HG03039 (cell line): ENCODE data around the gene C2CD2L.
A peak's percentile ranks its signal among the peaks of the same experiment; 100 is the strongest.
"Not testable (repeated sequence)": the region's sequence is repeated elsewhere in the genome, so short reads cannot be mapped to it uniquely, and the experiment has no call there.

Experiments
- ATAC-seq: cut with Tn5 transposase; IDR thresholded peaks from one replicate; pipeline ENCODE4 v1.9.1; 2021; ENCODE audit warnings: mild to moderate bottlenecking, moderate library complexity; ENCODE audit not compliant: unreplicated experiment

The C2CD2L gene

DNA sequence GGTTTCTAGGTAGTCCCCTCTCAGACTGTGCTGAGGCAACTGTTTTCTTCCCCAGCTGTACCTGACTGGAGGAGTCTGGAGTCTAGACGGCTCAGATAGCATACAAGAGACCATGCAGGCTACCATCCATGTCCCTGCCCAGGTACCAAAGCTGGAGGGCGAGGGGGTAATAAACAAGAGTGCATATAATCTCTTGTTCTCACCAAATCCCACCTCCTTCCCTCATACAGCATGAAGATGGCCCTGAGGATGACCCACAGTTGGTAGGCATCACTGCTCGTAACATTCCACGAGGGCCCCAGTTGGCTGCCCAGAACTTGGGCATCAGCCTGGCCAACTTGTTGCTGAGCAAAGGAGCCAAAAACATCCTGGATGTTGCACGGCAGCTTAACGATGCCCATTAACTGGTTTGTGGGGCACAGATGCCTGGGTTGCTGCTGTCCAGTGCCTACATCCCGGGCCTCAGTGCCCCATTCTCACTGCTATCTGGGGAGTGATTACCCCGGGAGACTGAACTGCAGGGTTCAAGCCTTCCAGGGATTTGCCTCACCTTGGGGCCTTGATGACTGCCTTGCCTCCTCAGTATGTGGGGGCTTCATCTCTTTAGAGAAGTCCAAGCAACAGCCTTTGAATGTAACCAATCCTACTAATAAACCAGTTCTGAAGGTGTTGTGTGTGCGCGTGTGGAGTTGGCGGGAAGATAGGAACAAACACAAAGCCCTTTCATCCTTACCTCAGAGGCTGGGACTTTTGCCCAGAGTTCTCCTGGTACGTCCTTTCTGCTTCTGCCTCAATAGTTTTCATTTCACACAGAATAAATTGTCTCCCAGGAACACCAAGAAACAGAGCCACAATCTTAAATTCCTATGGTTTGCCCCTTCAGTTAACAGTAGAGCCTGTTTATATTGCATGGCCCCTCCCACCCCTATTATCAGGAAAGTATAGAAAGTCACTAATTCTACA, 14.0 kb upstream of the C2CD2L start:
- no peak for ATAC-seq

DNA sequence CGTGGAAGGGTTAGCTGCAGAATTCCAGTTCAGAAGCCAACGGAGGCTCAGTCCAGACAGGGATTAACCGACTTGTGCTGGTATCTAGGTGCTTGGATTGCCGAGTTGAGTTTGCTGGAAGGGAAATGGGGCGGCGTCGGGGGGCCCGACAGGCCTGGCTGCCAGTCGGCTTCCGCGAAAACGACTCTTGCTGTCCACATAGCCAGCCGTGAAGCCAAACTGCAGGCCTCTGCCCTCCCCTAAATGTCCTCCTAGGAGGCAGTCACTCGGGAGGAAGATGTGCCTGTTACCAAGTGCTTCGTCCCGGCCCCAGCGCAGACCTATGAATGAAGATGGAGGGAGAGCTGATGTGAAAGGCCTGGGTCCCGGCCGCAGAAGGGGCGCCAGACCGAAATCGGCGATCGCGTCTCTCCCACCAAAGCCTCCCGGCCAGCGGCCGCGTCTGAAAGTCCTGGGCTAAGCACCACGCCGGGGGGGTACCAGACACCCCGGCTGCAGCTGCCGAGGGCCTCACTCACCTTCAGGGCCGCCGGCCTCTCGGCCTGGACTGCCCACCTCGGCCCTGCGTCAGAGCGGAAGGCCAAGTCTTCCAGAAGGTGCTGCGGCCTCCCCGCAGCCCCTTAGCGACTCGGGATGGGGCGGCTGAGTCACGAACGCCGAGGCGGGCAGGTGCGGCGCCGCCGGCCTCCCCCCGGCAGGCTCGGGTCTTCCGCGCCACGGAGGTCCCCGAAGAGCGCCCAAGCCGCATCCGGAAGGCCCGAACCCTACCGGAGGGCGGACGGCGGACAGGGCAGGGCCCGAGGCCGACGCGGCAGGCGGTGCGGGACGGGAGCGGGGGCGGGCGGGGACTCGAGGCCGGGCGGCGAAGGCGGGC, 13.0 kb upstream of the C2CD2L start:
- ATAC-seq = peak; percentile 6

DNA sequence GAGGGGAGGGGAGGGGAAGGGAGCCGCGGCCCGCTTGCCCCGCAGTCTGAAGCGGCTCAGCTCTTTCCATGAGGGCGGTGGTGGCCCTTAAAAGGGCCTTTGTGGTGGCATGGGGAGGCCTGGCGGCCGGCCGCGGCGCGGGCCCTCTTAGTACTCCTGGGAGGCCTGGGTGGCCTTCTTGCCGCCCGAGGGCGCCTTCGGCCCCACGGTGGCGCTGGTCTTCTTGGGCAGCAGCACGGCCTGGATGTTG, 12.4 kb upstream of the C2CD2L start:
- ATAC-seq = peak; percentile 23

DNA sequence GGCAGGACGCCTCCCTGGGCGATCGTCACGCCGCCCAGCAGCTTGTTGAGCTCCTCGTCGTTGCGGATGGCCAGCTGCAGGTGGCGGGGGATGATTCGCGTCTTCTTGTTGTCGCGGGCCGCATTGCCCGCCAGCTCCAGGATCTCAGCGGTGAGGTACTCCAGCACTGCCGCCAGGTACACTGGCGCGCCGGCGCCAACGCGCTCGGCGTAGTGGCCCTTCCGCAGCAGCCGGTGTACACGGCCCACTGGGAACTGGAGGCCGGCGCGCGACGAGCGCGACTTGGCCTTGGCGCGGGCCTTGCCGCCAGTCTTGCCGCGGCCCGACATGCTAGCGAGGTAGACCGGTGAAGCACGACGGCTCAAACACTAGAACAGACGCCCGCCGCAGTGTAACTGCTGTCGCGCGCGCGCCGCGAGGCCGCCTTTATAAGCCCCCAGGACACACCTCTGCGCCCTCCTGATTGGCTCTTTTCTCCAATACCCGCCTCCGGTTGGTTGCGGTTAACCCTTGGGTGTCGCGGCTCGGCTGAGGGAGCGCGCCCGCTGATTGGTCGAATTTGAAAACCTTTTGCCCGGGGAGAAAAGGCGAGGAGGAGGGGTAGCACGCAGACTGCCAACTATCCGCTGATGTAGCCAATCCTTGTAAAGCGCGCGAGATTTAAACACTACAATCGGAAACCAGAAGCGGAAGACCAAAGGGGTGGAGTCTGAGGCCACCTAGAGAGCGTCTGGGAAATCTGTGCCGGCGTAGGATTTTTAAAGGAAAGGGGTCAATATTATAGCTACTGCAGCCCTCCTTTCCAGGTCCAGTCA, 11.9 kb upstream of the C2CD2L start:
- ATAC-seq = peak; percentile 69

DNA sequence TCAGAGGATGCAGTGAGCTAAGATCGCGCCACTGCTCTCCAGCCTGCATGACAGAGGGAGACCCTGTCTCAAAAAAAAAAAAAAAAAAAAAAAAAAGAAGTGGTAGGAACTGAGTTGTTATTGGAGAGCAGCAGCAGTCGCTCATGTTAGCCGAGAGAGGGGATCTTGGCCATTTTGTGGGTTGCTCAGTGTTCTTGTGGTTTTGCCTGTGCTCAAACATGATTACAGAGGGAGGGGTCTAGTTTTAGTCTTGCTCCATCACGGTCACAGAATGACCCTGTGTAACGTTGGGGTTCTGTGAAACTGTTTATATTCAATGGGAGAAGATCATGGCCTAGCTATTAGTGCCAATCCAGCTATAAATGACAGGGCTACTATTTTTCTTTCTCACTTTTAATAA, 7.4 kb upstream of the C2CD2L start:
- ATAC-seq = no peak

DNA sequence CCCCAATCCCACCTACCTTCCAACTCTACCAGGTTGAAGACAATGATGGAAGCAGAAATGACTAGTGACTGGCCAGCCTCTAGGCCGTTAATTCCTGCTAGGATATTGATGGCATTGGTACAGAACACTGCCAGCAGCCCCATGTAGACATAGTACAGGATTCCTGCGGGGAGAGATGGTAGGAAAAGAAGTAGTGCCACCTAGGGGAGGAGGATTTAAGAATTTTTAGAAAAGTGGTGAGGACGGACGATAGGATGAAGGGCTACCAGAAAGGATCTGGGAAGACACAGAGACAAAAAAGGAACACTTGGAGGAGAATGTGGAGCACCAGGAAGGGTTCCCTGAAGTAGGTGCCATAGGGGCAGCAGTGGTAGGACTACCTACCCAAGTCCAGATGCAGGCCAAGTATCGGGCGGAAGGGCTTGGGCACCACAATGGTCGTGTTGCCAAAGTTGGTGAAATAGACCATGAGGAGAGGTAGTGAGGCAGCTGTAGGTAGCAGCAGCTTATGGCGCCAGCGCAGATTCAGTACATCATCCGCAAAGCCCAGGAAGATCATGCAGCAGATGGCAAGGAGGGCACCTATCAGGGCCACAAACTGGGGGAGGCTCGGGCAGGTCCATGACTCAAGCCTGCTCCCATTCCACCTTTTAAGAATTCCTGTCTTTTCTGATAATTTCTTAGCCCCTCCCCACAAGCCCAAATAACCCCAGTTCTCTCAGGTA, 6.7 kb upstream of the C2CD2L start:
- ATAC-seq = no peak

DNA sequence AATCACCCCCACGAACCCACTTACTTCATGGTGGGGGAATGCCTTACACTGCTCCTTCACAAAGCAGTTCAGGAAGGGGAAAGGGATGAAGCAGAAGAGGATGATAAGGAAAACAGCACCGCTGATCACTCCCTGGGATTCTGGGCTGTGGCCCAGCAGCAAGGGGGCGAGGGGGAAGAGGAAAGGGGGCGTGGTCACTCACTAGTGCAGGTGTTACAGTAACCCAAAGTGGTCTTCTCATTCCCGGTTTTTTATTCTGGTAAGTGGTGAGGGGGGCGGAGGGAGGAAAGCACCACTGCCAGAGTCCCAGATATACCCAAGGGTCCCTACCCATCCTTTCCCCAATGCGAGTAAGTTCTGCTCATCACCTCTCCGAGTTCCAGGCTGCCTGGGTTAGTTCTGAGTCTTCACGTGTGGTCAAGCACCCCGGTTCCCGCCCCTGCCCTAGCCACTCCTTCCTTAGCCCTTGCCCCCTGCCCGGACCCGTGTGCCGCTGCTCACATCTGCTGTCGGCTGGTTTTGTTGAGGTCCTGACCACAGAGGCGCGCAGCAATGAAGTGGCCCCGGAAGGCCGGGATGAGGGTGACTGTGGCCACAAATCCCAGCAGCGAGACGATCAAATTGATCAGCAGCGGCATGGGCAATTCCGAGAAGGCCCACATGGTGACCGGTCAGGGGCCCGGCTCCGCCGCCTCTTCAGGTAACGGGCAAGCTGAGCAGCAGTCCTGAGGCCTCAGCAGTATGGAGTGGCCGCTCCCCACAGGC, 6.0 kb upstream of the C2CD2L start:
- peak; percentile 2 for ATAC-seq

DNA sequence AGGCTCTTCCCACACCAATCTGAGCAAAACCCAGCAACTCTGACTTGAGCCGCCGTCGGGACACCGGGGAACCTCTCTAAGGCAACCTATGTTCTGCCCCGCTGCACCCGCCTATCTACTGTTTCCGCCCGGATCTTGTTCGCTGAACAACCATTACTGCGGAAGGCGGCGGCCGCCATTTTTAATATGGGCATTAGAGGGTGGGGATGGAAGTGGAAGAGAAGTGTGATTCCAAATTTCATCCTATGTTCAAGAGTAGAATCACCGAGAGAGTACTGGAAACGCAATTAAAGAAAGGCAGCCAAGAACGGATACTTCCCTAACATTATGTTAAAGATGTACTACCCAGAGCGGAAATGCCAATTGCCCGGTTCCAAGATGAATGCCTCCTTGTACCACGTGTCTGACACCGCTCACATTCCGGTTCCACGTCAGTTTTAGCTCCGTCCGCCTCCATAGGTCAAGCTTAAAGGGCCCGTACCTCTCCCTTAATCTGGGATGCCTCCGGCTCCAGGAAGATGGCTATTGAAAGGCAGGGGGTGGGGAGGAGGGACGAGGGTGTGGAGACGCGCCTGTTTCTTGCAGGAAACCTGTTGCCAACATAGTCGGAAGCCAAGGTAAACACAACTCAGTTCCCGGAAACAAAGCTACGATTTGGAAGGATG, 5.3 kb upstream of the C2CD2L start, which contains the start of gene DPAGT1:
TSS of gene DPAGT1 (minus strand) at position 95 of the 665 bp plus-strand sequence. CDS start 198 bp downstream, outside the sequence.
- ATAC-seq = peak; percentile 64

DNA sequence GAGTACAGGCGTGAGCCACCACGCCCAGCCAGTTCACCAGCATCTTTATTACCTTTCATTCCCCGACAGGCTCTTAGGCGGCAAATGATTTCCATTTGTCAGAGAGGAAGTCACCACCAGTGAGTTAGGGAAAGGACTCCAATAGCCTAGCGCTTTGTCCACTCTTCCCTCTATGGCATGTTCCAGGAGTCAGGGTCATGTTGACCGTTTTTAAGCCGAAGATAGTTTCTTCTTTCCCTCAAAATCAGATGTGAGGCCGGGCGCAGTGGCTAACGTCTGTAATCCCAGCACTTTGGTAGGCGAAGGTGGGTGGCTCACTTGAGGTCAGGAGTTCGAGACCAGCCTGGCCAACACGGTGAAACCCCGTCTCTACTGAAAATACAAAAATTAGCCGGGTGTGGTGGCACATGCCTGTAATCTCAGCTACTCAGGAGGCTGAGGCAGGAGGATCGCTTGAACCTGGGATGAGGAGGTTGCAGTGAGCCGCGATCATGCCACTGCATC, 3.9 kb upstream of the C2CD2L start:
- ATAC-seq = not testable (repeated sequence)

DNA sequence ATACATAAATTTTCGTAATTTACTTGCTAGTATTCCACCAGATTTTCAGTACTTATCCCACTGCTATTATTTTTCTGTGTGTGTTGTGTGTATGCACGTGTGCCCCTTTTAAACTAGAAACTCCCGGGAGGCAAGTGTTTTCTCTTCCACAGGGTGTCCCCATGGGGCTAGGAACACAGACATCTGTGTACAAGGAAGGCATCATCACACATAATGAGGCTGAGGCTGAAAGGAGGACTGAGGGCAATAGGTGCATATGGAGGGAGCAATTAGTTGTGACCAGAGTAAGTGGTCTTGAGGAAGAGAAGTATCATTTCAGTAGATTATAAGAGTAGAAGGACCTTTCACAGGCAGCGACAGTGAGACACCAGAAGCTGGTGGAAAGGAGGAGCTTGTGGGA, 3.4 kb upstream of the C2CD2L start:
- no peak for ATAC-seq

DNA sequence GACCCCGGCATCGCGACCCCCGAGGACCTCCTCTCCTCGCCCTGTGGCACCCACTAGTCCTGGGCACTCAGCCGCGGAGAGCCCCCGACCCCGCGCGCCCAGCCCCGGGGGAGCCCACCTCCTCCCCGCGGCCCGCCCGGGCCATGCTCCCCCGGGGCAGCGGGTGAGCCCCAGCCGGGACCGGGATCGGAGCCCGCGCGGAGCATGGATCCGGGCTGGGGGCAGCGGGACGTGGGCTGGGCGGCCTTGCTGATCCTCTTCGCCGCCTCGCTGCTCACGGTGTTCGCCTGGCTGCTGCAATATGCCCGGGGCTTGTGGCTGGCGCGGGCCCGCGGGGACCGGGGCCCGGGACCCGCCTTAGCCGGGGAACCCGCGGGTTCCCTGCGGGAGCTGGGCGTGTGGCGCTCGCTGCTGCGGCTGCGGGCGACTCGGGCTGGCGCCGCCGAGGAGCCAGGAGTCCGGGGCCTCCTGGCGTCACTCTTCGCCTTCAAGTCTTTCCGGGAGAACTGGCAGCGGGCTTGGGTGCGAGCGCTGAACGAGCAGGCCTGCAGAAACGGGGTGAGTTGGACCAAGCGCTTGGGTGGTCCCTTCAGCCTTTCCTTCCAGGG, 498 bp downstream of the C2CD2L start:
- ATAC-seq = peak; percentile 18

DNA sequence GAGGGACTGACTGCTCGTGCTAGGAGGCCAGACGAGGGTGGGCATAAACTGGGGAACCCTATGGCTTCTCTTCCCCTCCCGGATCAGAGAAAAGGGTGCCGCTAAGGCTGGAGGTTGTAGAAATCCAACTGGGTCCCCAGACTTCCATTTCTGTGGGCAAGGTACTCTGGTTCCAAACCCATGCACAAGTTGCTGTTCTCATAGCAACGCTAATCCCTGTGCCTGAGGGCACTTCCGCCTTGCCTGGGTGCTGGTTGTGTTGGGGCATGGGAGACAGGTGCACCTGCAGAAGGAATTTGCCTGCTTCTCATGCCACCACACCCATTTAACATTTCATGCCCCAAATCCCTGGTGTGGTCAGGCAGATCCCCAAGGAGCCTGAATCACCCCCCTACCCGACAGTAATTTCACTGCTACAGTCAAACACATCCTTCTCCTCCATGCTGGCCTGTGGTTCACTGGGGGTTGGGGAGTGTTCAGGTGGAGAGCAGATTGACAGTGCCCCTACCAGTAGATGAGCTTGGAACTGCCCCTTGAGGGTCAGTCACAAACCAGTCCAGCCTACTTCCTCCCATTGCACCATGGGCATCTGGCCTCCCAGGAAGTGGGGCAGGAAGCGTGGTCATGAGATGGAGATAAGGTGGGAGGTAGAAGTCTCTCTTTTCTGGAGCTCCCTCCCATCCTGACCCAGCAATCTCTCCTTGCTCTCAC, 1.2 kb downstream of the C2CD2L start:
- ATAC-seq = no peak

DNA sequence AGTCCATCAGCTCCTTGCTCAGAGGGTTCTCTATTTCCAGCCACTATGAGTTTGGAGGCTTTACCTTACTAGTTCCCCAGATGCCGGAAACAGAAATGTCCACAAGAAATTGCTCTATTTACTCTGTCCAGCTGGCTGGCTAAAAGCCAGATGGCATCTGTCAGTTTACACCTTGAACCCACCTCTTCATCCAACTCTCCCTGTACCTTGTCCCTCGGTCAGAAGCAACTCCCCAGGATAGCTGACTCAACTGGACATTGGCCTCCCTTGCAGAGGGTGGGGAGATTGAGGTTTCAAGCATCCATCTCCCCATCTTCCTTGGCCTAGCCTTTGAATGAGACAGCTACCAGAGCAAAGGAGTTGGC, 1.7 kb downstream of the C2CD2L start:
- no peak for ATAC-seq

DNA sequence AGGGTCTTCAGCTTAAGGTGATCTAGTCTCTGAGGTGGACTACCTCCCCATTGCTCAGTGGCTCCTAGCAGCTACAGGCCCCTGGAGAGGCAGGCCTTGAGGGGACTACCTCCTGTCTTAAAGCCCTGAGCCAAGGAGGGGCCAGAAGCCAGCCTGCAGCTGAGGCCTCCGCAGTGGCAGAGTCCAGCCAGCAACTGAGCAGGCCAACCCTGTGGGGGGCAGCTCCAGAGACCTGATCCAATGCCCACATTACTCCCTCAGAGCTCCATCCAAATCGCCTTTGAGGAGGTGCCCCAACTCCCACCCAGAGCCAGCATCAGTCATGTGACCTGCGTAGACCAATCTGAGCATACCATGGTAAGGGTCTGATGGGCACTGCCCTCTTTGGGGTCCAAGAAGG, 2.7 kb downstream of the C2CD2L start:
- no peak for ATAC-seq

DNA sequence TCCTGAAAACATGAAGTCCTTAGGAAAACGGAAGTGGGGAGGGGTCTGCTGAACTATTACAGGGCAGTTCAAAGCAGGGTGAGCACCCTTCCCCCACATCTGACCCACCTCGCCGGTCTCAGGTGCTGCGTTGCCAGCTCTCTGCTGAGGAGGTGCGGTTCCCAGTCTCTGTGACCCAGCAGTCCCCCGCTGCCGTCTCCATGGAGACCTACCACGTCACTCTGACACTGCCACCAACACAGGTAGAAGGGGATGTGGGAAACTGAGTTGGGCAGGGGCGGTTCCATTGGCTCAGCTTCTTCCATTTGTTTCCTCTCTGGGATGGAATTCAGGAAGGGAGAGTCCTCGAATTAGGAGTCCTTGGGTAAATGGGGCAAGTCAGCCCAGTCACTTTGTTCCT, 3.3 kb downstream of the C2CD2L start:
- no peak for ATAC-seq

DNA sequence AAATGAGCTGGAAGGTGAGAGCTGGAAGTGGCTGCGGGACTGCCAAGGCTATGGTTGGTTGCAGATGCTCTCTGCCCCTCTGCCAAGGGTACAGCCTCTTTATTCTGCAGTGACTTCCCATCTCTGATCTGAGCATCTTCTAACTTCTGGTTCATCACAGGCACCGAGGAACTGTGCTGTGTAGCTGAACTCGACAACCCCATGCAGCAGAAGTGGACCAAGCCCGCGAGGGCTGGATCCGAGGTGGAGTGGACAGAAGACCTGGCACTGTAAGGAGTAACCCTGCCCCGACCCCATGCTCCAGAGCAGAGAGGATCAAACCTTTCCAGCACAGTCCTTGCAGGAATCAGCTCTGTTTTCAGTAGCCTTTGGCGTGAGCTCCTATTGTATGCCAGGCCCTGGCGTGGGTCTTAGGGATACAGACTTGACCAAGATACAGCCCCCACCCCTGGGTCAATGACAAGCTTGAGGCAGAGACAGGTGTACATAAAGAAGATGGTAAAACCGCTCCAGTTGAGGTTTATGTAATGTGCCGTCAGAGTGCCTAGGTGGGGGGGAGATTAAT, 4.3 kb downstream of the C2CD2L start:
- ATAC-seq = no peak

DNA sequence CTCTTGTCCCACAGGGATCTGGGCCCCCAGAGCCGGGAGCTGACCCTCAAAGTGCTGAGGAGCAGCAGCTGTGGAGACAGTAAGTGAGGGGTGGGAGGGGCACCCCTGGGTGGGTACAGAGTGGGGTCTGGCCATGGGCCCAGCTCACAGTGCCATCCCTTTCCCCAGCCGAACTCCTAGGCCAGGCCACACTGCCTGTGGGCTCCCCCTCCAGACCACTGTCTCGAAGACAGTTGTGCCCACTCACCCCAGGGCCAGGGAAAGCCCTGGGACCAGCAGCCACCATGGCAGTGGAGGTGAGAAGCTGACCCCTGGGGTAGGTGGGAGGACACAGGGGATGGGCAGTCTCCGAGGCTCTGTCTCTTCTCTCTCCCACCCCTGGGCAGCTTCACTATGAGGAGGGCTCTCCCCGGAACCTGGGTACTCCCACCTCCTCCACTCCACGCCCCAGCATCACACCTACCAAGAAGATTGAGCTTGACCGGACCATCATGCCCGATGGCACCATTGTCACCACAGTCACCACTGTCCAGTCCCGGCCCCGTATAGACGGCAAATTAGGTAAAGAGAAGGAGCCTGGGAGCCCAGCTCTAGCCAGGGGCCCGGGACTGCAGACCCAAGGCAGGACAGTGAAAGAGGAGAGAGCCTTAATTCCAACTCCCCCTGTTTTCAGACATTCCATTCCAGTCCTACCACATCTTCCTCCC, 5.3 kb downstream of the C2CD2L start:
- ATAC-seq = no peak
